Activated CD4-positive, alpha-beta T cell treated with anti-CD3 and anti-CD28 coated beads for 24 hours (primary cell): ENCODE measurements around the gene KDM4F.

Source experiments
- DNase-seq, 2 donors: peaks; one replicate each; pipeline ENCODE4 v3.0.0-alpha.2; 2020; ENCODE audit warnings: low read depth in 2 of 2

Gene KDM4F

GRCh38 chr11:95091663-95092180 lies 42.5 kb downstream of the KDM4F start:
- no peak for DNase-seq

GRCh38 chr11:95092549-95093324 lies 43.5 kb downstream of the KDM4F start:
- DNase-seq, result peak in 1 of 2 donors; percentile 28

- no peak for DNase-seq
Measured at GRCh38 chr11:95093548-95093947, 44.3 kb downstream of the KDM4F start.

GRCh38 chr11:95095858-95096587 lies 46.8 kb downstream of the KDM4F start:
- no peak for DNase-seq

GRCh38 chr11:95097209-95097608 lies 48.0 kb downstream of the KDM4F start:
- no peak for DNase-seq

GRCh38 chr11:95098826-95099225 lies 49.6 kb downstream of the KDM4F start:
- no peak for DNase-seq

- DNase-seq, result no peak
Measured at GRCh38 chr11:95100191-95100648, 51.0 kb downstream of the KDM4F start.
